ENCODE results near the gene MAPK14.
"Not testable (repeated sequence)": the region's sequence is repeated elsewhere in the genome, so short reads cannot be mapped to it uniquely, and the experiment has no call there.

The MAPK14 gene

GRCh38 chr6:36121787-36122494 lies 94.3 kb downstream of the MAPK14 start:
- no peak for DNase-seq (ENCODE audit: low read depth in 3 of 3)

- DNase-seq (ENCODE audit: low read depth in 3 of 3), result no peak
Measured at GRCh38 chr6:36122495-36123269, 95.1 kb downstream of the MAPK14 start.

- DNase-seq (ENCODE audit: low read depth in 3 of 3), result peak; percentile 79 to 85 (median 83)
Measured at GRCh38 chr6:36123270-36124139, 95.9 kb downstream of the MAPK14 start.

- not testable (repeated sequence) for DNase-seq (ENCODE audit: low read depth in 3 of 3)
Measured at GRCh38 chr6:36124346-36124745, 96.7 kb downstream of the MAPK14 start.

GRCh38 chr6:36124881-36125280 lies 97.3 kb downstream of the MAPK14 start:
- no peak for DNase-seq (ENCODE audit: low read depth in 3 of 3)

GRCh38 chr6:36125575-36125974 lies 98.0 kb downstream of the MAPK14 start:
- DNase-seq (ENCODE audit: low read depth in 3 of 3), result no peak

- no peak for DNase-seq (ENCODE audit: low read depth in 3 of 3)
Measured at GRCh38 chr6:36126121-36126520, 98.5 kb downstream of the MAPK14 start.

GRCh38 chr6:36126553-36127458 lies 99.2 kb downstream of the MAPK14 start:
- DNase-seq (ENCODE audit: low read depth in 3 of 3), result no peak

GRCh38 chr6:36127462-36128016 lies 99.9 kb downstream of the MAPK14 start:
- no peak for DNase-seq (ENCODE audit: low read depth in 3 of 3)

- no peak for DNase-seq (ENCODE audit: low read depth in 3 of 3)
Measured at GRCh38 chr6:36128073-36128472, 100.5 kb downstream of the MAPK14 start.

GRCh38 chr6:36128793-36129192 lies 101.2 kb downstream of the MAPK14 start:
- DNase-seq (ENCODE audit: low read depth in 3 of 3), result no peak

- not testable (repeated sequence) for DNase-seq (ENCODE audit: low read depth in 3 of 3)
Measured at GRCh38 chr6:36129334-36129733, 101.7 kb downstream of the MAPK14 start.

- DNase-seq (ENCODE audit: low read depth in 3 of 3), result peak in 1 of 3 donors; percentile 25
Measured at GRCh38 chr6:36129941-36130666, 102.5 kb downstream of the MAPK14 start, which contains the start of gene MAPK13. TSS of gene MAPK13 (plus strand) at chr6:36130513. CDS start at chr6:36130583, 70 bp downstream.

- DNase-seq (ENCODE audit: low read depth in 3 of 3), result peak in 2 of 3 donors; percentile 56 to 59
Measured at GRCh38 chr6:36130667-36131510, 103.3 kb downstream of the MAPK14 start.

- peak in 2 of 3 donors; percentile 35 for DNase-seq (ENCODE audit: low read depth in 3 of 3)
Measured at GRCh38 chr6:36131511-36132245, 104.1 kb downstream of the MAPK14 start.

GRCh38 chr6:36132246-36132895 lies 104.8 kb downstream of the MAPK14 start:
- DNase-seq (ENCODE audit: low read depth in 3 of 3), result no peak

GRCh38 chr6:36133148-36133547 lies 105.5 kb downstream of the MAPK14 start:
- no peak for DNase-seq (ENCODE audit: low read depth in 3 of 3)

- no peak for DNase-seq (ENCODE audit: low read depth in 3 of 3)
Measured at GRCh38 chr6:36133912-36134311, 106.3 kb downstream of the MAPK14 start.
